GM19324 (cell line): ENCODE measurements around the gene LRP3.
"Not testable (repeated sequence)": the region's sequence is repeated elsewhere in the genome, so short reads cannot be mapped to it uniquely, and the experiment has no call there.

Experiments used
- ATAC-seq: cut with Tn5 transposase; IDR thresholded peaks from one replicate; pipeline ENCODE4 v1.9.1; 2021; ENCODE audit warnings: mild to moderate bottlenecking, moderate library complexity; ENCODE audit not compliant: unreplicated experiment, low FRiP score

The LRP3 gene

GRCh38 chr19:33175156-33175782 is 18.9 kb upstream of the LRP3 start:
- no peak for ATAC-seq

- ATAC-seq, result no peak
Measured at GRCh38 chr19:33175886-33176669, 18.1 kb upstream of the LRP3 start.

- peak; percentile 85 for ATAC-seq
Measured at GRCh38 chr19:33176670-33177416, 17.3 kb upstream of the LRP3 start.

GRCh38 chr19:33177417-33177979 is 16.6 kb upstream of the LRP3 start:
- ATAC-seq, result peak; percentile 19

- no peak for ATAC-seq
Measured at GRCh38 chr19:33186431-33187182, 7.5 kb upstream of the LRP3 start.

- no peak for ATAC-seq
Measured at GRCh38 chr19:33187183-33187540, 7.0 kb upstream of the LRP3 start.

- ATAC-seq, result no peak
Measured at GRCh38 chr19:33189453-33189852, 4.7 kb upstream of the LRP3 start.

GRCh38 chr19:33191092-33191491 is 3.0 kb upstream of the LRP3 start:
- ATAC-seq, result not testable (repeated sequence)

- no peak for ATAC-seq
Measured at GRCh38 chr19:33191501-33191900, 2.6 kb upstream of the LRP3 start.

GRCh38 chr19:33192010-33192409 is 2.1 kb upstream of the LRP3 start:
- ATAC-seq, result no peak

- ATAC-seq, result no peak
Measured at GRCh38 chr19:33193269-33193864, 763 bp upstream of the LRP3 start.

GRCh38 chr19:33194532-33194885 is 379 bp downstream of the LRP3 start:
- no peak for ATAC-seq

GRCh38 chr19:33194886-33195644 is 935 bp downstream of the LRP3 start:
- ATAC-seq, result no peak

GRCh38 chr19:33195645-33196347 is 1.7 kb downstream of the LRP3 start:
- ATAC-seq, result no peak

GRCh38 chr19:33196446-33197193 is 2.5 kb downstream of the LRP3 start:
- ATAC-seq, result no peak

GRCh38 chr19:33197591-33198000 is 3.5 kb downstream of the LRP3 start:
- no peak for ATAC-seq

GRCh38 chr19:33198169-33198568 is 4.0 kb downstream of the LRP3 start:
- ATAC-seq, result no peak
